ENCODE results near the gene MRPL51. TPM values are rescaled to one million over a fixed set of nuclear protein-coding genes. Genes with fewer than 3 reads are reported as not detected.
"Not testable (repeated sequence)": the region's sequence is repeated elsewhere in the genome, so short reads cannot be mapped to it uniquely, and the experiment has no call there.

Gene MRPL51
- total RNA-seq, 2 experiments from 2014 or later = 152 to 338 TPM

DNA sequence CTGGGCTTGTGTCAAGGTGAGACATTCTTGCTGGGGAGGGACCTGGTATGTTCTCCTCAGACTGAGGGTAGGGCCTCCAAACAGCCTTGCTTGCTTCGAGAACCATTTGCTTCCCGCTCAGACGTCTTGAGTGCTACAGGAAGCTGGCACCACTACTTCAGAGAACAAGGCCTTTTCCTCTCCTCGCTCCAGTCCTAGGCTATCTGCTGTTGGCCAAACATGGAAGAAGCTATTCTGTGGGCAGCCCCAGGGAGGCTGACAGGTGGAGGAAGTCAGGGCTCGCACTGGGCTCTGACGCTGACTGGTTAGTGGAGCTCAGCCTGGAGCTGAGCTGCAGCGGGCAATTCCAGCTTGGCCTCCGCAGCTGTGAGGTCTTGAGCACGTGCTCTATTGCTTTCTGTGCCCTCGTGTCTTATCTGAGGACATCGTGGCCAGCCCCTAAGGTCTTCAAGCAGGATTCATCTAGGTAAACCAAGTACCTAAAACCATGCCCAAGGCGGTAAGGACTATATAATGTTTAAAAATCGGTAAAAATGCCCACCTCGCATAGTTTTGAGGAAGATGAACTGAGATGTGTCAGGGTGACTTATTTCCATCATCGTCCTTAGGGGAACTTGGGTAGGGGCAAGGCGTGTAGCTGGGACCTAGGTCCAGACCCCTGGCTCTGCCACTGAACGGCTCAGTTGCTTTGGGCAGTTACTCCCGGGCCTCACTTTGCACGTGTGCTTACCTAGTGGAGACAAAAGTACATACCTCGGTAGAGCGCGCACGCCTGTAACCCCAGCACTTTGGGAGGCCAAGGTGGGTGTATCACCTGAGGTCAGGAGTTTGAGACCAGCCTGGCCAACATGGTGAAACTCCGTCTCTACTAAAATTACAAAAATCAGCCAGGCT lies 45.6 kb upstream of the MRPL51 start:
- peak overlapping the region; percentile 93 for H3K4me2 ChIP-seq (ENCODE audit: low read length)
- DNase-seq (ENCODE audit: low spot score) = peak; percentile 48
- no peaks in the 10 kb centered on the region for H3K9me3 ChIP-seq (ENCODE audit: low read length)
- H3K27ac ChIP-seq (ENCODE audit: low read depth, low read length, poor library complexity, severe bottlenecking) = peak overlapping the region; percentile 95
- H4K20me1 ChIP-seq (ENCODE audit: insufficient read depth, low read length) = peaks cover 11% of the 10 kb centered on the region; the same call in 1 of the 2 replicates
- no peaks in the 10 kb centered on the region for H3K9me2 ChIP-seq (ENCODE audit: insufficient read depth, low read length)
- peaks cover 26% of the 10 kb centered on the region for H3K79me2 ChIP-seq (ENCODE audit: insufficient read depth, low read depth, low read length)
- TF ChIP-seq EZH2phosphoT487 (IDR thresholded peaks at IDR 0.05; ENCODE audit: borderline replicate concordance, low read depth, low read length) = no peak
- no peak for TF ChIP-seq CTCF (conservative IDR thresholded peaks at IDR 0.05; ENCODE audit: low read length)
- H3K4me1 ChIP-seq (ENCODE audit: insufficient read depth, low read length, poor library complexity, severe bottlenecking) = peaks cover 56% of the 10 kb centered on the region
- CTCF ChIA-PET (ENCODE audit: unreplicated experiment) = interaction anchor here (0.6 to 1.6 kb wide), 5 partner anchors 9 to 115 kb away, joined by 3 to 4 read pairs (median 3); no protein-coding TSS in a partner anchor
- no peak overlapping the region for H3K4me3 ChIP-seq (ENCODE audit: low read depth, low read length, poor library complexity, severe bottlenecking)
- POLR2A ChIA-PET = interaction anchor here (0.6 to 1.7 kb wide), 6 partner anchors 8 to 393 kb away, joined by 3 to 6 read pairs (median 4); partner anchors contain the start of gene CD27
- BruUV-seq (replicated peaks) = no TSS peak
- peaks cover 77% of the 10 kb centered on the region for H3K36me3 ChIP-seq (ENCODE audit: insufficient read depth, low read length)
- no peak overlapping the region for H2AFZ ChIP-seq (ENCODE audit: low read length)
- intact Hi-C loops (cut with micrococcal nuclease; ENCODE audit: unreplicated experiment) = loop anchor here (1.0 kb wide), 1 partner anchor 115 kb away; no protein-coding TSS in a partner anchor

GRCh38 chr12:6537580-6538419 lies 44.7 kb upstream of the MRPL51 start:
- peaks cover 11% of the 10 kb centered on the region; the same call in 1 of the 2 replicates for H4K20me1 ChIP-seq (ENCODE audit: insufficient read depth, low read length)
- not testable (repeated sequence) for H3K9me3 ChIP-seq (ENCODE audit: low read length); H3K9me2 ChIP-seq (ENCODE audit: insufficient read depth, low read length); H2AFZ ChIP-seq (ENCODE audit: low read length)
- H3K4me3 ChIP-seq (ENCODE audit: low read depth, low read length, poor library complexity, severe bottlenecking) = peak overlapping the region; percentile 93
- H3K27ac ChIP-seq (ENCODE audit: low read depth, low read length, poor library complexity, severe bottlenecking) = peak overlapping the region; percentile 95
- CTCF ChIA-PET (ENCODE audit: unreplicated experiment) = interaction anchor here (0.6 to 1.6 kb wide), 4 partner anchors 15 to 114 kb away, joined by 3 to 4 read pairs (median 3); no protein-coding TSS in a partner anchor
- TSS peak; percentile 95 for BruUV-seq (replicated peaks)
- intact Hi-C loops (cut with micrococcal nuclease; ENCODE audit: unreplicated experiment) = loop anchor here (1.0 kb wide), 1 partner anchor 114 kb away; no protein-coding TSS in a partner anchor
- TF ChIP-seq CTCF (conservative IDR thresholded peaks at IDR 0.05; ENCODE audit: low read length) = peak; percentile 86
- peak overlapping the region; percentile 93 for H3K4me2 ChIP-seq (ENCODE audit: low read length)
- peaks cover 73% of the 10 kb centered on the region for H3K36me3 ChIP-seq (ENCODE audit: insufficient read depth, low read length)
- peaks cover 58% of the 10 kb centered on the region for H3K4me1 ChIP-seq (ENCODE audit: insufficient read depth, low read length, poor library complexity, severe bottlenecking)
- peaks cover 31% of the 10 kb centered on the region for H3K79me2 ChIP-seq (ENCODE audit: insufficient read depth, low read depth, low read length)
- DNase-seq (ENCODE audit: low spot score) = peak; percentile 90
- POLR2A ChIA-PET = interaction anchor here (0.6 to 1.0 kb wide), 3 partner anchors 42 to 393 kb away, joined by 3 to 5 read pairs (median 4); no protein-coding TSS in a partner anchor

All from OCI-LY7 (cell line).